Umbilical cord (tissue), 2 donors: ENCODE data around the gene CYP4B1. TPM values are rescaled to one million over a fixed set of nuclear protein-coding genes. Genes with fewer than 3 reads are reported as not detected.

Experiments used
- DNase-seq: peaks from one replicate; pipeline ENCODE4 v3.0.0-alpha.2; 2015; ENCODE audit warnings: low spot score
- total RNA-seq: library from RNA; depleted of rRNA; stranded (reverse); fragments of >200 nt; gene quantifications from one replicate; pipeline ENCODE4 v1.2.3, GENCODE V29; 2014; ENCODE audit warnings: low replicate concordance; ENCODE audit not compliant: insufficient read depth

Gene CYP4B1
- total RNA-seq, 1 donor from 2014 or later = 2.9 TPM

DNA sequence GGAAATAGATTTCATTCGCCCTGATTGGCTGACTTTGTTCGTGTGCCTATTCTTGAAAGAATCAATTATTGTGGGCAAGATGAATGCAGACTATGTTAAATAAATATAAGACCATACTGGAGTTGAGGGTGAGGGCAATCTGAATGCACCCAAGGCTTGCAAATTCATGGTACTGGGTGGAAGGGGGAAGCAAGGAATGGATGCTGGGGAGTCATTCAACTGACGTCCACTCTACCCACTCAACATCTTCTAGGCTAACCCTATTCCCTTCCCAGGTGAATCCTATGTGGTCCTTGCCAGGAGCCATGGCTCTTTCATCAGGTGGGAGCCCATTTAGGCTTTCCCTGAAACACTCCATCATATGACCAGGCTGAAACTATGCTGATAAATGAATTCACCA, 5.7 kb upstream of the CYP4B1 start:
- DNase-seq = no peak

DNA sequence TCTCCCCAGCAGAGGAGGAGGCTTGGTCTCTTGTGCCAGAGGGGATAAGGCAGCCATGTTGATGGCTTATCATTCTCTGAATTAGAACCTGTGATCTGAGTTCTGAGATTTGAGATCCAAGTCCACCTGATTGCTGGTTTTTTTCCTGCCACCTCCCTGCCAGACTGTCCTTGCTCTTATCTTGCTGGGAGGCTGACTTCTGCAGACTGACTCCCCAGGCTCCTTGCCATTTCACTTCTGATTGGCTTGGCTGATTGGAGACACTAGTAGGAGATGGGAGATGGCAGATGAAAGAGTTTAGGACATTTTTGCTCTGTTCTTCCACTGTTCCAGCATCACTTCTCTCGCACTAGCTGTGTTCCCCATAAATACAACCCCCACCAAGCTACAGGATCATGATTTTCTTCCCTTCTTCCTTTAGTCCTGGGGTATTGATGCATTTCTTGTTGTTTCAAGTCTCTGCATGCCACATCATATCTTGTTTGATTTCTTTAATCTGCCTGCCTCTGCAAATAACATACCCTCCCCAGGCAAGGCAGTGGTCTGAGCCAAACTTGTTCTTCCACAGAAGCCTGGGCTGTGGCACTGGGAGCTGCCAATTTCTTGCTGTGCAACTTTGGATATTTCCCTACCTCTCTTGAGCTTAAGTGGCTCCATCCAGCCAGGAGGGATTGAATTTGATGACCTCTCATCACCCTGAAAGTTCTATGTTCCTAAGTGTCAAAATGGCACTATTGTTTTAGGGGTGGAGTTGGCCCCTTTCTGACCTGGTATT, 963 bp upstream of the CYP4B1 start:
- no peak for DNase-seq

GRCh38 chr1:46800742-46801141, 1.9 kb downstream of the CYP4B1 start:
- DNase-seq = no peak

GRCh38 chr1:46801323-46802055, 2.6 kb downstream of the CYP4B1 start:
- DNase-seq = no peak

DNA sequence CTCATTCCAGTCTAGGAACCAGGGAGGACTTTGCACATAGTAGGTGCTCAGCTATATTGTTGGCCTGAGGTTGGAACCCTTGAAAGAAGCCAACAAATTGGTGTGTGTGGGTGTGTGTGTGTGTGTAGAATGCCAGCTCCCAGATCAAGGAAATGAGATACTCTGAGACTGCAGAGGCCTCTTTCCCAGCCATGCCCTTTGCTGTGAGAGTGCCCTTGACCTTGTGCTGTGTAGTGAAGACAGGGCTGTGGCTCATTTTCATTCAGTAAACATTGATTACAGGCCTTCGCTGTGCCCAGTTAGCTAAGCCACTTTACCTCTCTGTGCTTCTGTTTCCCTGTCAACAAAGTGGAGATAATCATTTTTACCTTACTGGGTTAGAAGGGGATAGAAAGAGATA, 3.2 kb downstream of the CYP4B1 start:
- no peak for DNase-seq

- no peak for DNase-seq
Observed at GRCh38 chr1:46802901-46803574, 4.2 kb downstream of the CYP4B1 start.

DNA sequence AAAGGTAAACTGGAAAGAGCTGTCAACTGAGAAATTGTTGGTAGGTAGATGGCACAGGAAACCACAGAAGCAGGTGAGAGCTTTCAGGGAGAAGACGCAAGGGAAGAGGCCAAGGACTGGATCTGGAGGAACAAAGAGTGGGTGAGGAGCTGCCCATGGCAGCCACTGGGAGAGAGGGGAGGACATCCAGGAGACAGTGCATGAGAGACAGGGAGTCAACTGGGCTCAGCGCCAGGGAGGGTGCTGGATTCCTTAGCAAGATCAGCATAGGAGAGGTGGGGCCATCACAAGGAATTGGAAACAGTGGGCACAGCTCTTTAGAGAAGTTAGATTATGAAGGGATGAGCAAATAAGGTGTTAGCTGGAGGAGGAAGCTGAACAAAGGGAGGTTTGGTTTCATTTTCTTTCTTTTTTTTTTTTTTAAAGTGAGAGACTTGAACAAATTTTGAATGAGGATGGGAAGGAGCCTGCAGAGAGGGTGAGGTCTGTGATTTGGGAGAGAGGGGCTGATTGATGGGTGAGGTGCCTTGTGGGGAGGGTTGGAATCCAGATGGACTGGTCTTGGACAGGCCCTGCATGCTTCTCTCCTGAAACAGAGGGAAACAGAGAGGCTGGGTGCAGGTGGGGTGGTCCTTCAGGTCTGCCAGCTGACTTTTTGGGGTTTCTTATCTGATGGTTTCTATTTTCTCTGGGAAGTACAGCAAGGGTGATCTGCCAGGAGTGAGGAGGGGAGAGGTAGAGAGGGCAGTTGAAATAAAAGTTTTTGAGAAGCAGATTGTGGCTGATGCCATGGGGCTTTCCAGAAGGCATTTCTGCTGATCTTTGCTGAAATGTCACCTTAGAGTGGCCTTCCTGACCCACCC, 5.4 kb downstream of the CYP4B1 start:
- peak; percentile 18 for DNase-seq

DNA sequence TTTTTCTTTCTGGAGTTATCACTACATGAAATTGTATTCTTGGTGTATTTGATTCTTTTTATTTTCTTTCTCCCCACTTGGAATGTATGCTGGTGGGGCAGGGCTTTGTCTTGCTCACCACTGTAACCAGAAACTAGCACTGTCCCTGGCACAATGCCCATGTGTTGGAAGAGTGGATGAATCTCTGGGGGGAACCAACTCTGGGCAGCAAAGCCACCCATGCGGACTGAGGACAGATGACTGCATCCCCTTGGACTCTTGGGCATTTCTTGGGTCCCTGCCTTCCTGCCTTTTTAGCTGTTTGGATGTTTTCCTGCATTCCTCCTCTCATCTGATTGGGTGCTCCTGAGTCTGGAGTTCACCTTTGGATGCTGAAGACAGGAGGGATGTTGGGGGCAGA, 6.1 kb downstream of the CYP4B1 start:
- DNase-seq = no peak

DNA sequence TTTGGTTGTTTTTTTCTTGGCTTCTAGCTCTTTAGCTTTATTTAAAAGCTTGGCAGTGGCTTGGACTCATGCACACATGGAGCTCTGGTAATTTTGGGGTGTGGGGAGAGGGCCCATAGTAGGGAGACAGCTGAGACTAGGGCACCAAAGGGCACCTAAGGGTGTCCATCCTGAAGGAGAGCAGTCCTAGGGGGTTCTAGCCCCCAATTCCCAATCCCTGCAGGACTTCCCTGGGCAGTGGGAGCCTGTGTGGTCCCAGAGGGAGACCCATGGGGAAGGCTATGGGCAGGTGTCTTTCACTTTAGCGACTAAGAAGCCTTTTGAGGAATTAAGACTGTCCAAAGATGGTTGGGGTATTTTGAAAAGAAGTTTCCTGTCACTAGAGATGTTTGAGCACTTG, 6.9 kb downstream of the CYP4B1 start:
- no peak for DNase-seq

GRCh38 chr1:46806196-46807020, 7.6 kb downstream of the CYP4B1 start:
- no peak for DNase-seq

DNA sequence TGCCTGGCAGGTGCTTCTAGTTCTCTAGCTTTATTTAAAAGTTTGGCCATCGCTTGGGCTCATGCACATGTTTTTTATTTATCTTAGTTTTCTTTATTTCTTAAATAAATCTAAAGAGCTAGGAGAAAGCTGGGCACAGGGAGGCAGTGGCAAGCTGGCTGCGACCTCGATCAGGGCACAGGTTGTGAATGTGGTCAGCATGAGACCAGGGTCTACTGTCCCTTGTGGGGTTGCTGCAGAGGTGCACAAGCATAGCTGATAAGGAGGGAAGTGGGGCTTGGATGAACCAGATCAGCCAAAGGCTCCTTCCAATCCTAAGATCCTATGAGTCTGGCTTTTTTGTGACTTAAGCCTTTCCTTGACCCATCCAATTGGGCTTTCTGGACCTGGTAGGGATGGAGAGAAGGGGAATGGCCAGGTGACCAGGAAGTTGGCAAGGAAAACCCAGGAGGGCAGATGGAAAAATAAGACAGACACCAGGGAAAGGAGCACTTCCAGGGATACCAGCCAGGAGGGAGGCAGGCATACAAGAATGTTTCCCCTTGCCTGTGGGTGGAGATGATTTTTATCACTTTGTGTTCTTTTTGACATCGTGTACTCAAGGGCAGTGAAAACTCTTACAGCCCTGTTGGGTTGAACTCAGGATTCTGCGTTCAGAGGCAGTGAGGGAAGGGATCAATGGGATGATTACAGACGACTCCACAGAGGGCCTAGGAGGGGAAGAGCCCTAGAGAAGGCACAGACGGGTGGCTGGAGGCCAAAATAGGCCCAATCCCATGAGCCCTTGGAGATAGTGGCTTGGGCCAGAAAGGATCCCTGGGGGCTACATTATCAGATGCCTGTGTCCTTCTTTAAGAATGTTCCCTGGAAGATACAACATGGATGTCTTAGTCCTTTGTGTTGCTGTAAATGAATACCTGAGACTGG, 8.5 kb downstream of the CYP4B1 start:
- DNase-seq = no peak

DNA sequence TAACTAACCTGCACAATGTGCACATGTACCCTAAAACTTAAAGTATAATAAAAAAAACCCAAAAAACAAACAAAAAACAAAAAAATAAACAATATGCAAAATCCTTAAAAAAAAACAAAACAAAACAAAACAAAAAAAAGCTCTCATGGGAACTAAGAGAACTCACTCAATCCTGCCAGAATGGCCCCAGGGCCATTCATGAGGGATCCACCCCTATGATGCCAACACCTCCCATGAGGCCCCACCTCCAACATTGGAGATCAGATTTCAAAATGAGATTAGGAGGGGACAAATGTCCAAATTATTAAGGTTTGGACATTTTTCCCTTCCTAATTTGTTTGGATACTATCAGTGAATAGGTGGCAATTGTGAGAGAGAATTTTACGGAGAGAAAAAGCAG, 10.2 kb downstream of the CYP4B1 start:
- DNase-seq = no peak

DNA sequence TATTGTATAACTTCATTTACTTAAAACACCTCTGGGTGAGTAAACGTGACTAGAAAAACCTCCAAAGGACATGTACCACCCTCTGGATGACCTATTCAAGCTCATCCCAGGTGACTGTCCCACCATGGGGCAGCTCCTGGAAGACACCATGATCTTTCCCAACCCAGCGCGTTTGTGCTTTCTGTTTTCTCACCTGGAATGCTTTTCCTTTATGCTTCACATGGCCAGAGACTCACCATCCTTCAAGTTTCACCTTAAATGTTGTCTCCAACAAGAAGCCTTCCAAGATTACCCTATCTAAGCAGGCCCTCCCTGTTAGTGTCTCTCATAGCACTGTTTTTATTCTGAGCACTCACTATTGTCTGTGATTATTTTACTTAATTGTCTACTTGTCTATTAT, 11.1 kb downstream of the CYP4B1 start:
- DNase-seq = no peak

DNA sequence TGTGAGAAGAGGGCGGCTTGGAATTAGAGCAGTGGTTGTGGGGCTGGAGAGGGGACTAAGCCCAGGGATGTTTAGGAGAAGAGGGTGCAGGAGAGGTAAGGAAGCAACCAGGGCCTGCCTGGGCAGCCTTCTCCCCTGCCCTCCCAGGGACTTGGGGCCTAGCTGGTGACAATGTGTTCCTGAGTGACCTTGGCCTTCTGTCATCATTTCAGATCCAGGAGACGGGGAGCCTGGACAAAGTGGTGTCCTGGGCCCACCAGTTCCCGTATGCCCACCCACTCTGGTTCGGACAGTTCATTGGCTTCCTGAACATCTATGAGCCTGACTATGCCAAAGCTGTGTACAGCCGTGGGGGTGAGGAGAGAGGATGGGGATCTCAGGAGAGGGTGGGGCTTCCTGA, 11.8 kb downstream of the CYP4B1 start:
- no peak for DNase-seq

GRCh38 chr1:46811053-46811452, 12.2 kb downstream of the CYP4B1 start:
- DNase-seq = no peak

DNA sequence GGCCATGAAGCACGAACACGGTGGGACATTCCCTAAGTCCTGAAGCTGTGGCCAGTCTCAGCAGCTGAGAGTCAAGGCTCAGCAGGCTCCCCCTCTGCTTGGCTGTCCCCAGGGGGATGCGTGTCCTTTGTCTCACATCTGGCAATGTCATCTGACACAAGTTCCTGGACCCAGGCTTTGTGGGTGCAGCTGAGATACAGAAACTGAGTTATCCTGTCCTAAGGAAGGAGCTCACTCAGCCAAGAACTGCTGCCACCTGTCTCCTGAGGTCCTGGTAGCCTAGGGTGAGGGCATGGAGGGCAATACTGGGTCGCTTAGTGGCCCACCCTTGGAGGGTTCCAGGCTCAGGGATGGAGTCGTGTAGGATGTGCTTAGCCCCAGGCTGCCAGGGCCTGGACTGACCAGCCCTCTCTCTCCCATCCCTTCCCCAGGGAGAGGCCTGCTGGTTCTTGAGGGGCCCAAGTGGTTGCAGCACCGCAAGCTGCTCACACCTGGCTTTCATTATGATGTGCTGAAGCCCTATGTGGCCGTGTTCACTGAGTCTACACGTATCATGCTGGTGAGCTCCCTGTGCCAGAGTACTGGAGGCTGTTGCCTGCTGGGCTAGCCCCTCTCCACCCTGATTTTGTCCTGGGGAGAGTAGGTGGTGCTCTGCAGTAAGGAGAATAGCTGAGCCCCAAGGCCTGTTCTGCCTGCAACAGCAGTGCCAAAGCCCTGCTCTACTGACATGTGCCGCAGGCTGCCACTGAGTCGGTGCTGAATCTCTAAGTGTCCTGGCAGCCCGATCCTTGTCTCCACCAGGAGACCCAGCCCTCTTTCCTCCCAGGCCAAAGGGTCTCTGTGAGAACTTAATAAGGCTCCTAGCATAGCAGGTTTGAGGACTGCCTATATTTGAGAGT, 13.5 kb downstream of the CYP4B1 start:
- no peak for DNase-seq

DNA sequence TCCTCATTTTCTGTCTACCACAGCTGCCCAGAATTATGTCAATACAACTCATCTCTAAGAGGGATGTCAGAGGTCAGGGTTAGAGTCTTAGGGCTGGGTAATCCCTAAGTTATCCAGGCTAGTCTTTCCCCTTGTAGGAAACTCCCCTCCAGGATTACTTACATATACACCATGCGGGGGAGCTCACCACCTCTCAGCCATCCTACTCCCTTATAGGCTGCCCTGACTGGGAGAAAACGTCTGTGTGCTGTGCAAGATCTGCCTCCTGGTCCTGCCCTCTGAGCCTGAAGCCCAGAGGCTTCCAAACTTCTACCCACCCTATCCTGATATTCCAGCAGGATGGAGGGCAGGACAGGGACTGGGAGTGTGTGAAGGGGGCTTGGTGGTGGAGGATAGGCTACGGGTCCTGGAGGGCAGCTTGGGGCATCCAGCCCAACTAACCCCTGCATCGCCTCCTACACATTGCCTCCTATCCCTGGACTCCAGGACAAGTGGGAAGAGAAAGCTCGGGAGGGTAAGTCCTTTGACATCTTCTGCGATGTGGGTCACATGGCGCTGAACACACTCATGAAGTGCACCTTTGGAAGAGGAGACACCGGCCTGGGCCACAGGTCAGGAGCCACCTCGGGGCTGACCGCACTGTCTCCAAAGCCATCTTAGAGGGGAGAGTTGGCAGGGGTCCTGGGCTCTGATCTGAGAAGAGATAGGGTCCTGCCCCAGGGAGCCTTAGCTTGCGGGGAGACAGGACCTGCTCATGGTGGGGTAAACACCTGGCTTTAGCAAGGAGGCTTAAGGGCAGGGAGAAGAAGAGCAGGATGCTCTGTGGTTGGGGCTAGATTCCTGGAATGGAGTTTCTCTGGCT, 14.4 kb downstream of the CYP4B1 start:
- no peak for DNase-seq
